GM18907 (cell line): ENCODE results near the gene CACNA2D1.

Source experiments
- ATAC-seq: cut with Tn5 transposase; IDR thresholded peaks from one replicate; pipeline ENCODE4 v1.9.1; 2021; ENCODE audit warnings: mild to moderate bottlenecking, moderate library complexity; ENCODE audit not compliant: unreplicated experiment

CACNA2D1 gene

DNA sequence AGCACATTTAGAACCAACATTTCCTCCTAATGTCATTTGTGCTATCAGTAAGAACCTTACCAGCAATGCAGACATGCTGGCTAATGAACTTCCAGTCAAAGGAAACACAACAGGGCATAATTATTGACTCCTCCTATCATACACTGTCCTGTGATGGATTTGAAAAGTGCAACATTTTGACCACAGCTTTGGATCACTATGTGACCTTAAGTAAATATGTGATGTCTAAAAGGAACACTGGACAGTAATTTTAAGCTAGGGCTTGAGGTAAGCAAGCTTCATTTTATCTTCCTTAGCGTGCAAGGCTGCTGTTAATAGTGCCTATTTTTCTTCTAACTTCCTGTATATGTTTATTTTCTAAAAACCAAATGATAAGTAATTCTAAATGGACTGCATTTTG lies 433.2 kb downstream of the CACNA2D1 start:
- no peak for ATAC-seq

DNA sequence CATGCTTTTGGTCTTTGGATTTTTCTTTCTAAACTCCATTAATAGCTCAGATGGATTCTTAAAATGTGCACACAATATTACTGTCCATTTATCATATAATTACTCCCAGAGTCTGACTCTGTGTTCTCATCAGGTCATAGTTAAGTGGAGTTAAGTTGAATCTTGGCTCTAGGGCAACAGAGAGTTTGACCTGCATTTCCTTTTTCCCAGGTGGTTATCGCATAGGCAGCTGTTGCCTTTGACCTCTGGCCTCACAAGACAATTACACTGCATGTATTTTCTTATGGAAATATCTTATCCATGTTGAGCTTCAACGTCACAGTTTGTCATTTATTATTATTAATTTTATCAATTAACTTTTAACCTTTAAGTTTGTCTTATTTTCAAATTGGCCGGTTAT lies 436.3 kb downstream of the CACNA2D1 start:
- ATAC-seq: no peak

DNA sequence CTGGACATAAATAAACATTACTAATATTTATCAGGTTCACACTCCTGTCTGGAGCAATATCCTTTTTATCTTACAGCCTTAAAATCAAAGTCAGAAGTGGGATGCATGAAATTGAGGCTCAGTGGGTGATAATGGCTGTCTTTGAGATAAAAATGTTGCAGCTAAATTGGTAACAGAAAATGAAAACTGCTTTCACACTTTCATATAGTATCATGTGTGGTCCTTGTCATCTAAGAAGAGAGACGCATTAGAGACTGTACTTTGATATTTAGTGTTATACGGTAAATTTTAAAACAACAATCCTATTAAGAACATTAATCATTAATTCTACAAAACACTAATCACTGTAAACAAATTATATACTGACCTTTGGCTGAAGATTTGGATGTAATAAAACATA lies 438.5 kb downstream of the CACNA2D1 start:
- no peak for ATAC-seq

DNA sequence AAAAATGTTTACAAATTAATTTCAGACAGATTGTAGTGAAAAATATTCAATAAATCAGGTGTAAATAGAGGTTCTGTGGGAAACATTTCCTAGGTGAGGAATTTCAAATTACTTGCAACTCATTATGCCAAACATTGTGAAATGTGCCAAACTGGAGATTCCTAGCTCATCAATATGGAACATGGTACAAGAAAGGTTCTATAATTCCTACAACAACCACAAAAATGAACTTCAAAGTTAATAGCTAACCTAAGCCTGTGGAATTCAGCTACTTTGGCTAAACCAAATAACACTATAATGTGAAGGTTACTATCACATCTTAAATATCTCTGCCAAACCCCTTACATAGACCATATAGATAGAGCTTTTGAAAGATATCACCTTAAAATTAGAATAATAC lies 450.4 kb downstream of the CACNA2D1 start:
- ATAC-seq: no peak

DNA sequence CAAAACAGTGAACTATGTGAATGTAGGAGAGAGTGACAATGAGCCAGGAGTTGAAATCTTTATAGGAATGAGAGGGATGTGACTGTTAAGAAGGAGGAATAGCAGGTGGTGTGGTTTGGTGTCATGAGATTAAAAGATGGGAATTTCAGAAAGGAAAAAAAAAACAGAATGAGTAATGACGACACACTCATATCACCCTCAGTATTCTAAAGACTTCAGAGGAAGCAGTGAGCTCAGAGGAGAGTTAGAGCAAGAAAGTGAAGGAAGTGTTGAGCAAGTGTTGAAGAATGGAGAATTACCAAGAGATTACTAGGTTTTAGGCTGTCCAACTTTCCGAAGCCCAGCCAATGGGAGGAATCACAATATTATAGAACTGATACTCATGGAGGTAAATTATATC lies 453.2 kb downstream of the CACNA2D1 start:
- no peak for ATAC-seq

DNA sequence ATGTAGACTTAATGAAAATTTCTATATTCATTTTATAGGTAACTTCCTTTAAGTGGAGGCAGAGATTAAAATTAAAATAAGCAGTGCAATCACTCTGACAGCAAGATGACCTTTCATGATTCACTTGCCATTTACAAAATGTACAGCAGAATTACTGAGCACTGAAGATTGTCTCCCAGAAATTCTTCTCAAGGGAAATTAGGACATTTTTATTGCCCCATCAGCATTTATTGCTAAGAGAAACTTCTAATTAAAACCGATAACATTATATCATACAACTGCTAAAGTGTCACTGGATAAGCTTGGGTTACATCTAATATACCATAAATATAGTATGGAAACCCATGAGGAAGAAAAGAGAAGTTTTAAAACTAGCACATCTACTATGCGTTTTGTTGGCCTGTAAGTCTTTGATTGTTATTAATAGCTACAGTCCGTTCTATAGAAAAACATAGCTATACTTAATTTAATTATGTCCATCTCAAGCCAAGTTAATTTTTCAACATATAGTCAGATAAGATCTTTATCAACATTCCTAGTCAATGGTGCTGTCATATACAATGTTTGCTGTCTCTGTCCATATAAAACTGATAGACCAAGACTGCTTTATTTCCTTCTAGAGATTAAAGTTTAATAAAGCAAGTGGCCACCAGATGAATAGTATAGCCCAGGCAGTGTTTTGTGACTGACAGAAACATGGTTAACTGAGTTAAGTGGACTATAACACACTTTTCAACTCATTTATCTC lies 456.7 kb downstream of the CACNA2D1 start:
- ATAC-seq: no peak

DNA sequence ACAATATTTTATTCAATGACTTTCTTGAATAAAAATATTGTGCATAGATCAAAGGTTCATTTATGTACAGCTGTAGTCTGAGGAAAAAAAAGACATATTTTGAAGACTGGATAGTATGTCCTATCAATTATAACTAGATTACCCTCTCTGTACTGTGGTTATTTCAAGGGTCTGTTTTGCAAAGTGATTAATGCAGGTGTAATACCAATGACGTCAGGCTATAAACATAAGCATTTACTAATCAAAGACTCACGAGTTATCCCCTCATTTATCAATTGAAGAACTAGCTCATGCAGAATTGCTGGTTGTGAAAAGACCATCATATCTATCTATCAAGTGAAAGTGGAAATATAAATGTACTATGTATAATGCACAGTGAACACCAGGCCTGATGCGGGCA lies 460.2 kb downstream of the CACNA2D1 start:
- ATAC-seq: no peak

DNA sequence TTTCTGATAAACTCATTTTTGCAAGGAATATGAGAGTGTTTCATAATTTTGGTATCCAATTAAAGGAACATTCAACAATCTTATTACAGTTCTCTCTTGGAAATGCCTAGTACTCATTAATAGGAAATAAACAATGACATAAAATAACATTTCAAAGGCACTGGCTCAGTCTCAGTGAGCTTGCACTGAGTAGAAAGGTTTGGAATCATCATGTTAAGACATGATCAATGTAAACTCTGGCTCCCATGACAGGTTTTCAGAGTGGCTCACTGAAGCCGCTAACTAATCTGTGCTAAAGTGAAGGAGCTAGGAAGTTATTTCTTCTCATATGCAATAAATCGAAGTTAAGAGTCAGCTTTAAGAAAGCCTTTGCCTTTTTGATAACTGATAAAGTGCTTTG lies 470.5 kb downstream of the CACNA2D1 start:
- ATAC-seq: no peak

DNA sequence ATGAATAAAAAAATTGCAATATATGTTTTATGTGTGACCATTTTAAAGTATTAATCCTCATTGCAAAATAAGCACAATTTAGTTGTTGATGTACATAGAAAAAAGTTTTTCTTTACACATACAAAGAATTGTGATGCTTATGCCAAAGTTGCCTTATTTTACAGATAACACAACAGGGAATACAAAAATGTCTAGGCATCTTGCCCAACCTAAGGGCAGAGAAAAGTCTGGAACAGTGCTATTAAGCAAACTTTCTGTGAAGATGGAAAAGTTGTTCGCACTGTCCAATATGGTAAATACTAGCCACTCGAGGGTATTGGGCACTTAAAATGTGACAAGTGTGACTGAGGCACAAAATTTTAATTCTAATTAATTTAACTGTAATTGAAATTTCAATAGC lies 483.6 kb downstream of the CACNA2D1 start:
- no peak for ATAC-seq

DNA sequence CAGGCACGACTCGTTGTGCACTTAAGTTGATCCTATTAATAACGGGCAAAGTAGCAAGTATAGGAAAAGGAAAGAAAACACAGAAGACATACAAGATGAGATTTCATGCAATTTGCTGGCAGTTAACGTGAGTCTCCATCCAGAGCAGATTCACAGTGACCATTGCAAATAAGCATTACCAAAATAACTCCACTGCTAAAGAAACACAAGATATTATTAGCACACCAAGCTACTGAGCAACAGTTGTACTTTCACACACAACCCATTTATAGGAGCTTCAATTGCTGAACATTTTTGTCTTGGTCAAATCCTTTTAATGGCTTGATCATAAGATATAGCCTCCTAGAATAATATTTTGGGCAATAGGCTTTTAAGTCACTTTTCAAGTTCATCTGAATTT lies 486.1 kb downstream of the CACNA2D1 start:
- ATAC-seq: no peak

DNA sequence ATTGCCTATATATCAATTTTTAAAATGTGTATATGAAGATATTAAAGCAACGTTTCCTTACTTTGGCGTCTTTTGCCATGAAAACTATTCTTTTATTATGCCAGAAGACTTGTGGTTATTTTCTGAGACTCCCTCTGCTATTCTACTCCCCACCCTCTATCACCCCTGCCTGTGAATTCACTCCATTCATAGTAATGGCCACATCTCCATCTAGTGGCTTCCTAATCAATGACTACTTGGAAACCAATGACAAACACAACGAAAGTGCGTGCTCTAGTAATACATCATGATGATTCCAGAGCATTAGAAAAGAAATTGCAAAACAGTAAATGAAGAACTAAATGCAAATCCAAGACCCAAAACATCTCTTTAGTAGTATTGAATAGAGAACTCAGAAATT lies 487.1 kb downstream of the CACNA2D1 start:
- ATAC-seq: peak; percentile 85

DNA sequence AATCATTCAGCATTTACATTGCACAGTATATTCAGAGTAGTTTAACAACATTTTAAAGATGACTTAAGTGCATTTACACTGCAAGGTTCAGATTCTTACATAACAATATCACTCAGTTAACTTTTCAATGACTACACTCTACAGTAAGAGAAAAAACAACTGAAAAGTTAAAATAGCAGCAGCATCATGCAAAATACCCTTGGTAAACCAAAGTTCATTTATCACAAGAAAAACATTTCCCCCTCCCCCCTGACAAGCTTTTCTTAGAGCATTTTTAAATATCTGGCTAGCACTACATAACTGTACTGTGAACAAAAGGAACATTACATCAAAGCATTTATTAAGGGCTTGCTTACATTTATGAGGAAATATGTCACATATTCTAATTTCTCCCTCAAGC lies 494.3 kb downstream of the CACNA2D1 start:
- ATAC-seq: no peak

DNA sequence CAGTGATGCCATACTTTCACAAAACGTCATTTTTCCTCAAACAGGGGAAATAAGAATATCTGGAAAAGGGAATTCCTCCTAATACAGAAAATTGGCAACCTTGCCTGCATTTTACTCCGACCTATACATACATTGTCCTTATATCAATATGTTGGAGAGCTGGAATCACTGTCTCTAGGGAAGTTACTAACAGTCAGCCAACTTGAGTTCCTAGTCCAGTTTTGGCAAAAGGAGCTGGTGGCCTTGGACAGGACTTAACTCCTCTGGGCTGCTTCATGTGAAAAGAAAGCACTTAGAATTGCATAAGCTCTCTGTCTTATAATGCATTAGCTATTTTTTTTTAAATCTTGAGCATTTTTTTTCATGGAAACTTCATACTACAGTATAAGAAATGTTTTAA lies 499.5 kb downstream of the CACNA2D1 start:
- ATAC-seq: no peak

DNA sequence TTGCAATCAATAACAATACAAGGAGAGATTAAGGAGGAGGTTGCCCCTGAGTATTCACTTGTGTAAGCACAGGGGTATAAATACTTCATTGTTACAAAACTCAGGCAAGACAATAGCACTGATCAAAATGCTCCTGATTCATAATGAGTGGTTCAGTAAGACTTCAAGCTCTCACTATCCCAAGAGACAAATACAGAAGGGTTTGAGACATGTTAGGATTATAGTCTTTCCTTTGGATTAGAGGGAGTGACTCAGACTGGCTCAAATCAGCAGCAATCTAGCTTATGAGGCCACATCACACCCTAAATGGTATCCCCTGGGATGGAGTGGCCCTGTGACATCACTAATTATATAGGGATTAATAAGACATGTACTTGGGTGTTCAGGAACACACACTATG lies 506.5 kb downstream of the CACNA2D1 start:
- no peak for ATAC-seq

DNA sequence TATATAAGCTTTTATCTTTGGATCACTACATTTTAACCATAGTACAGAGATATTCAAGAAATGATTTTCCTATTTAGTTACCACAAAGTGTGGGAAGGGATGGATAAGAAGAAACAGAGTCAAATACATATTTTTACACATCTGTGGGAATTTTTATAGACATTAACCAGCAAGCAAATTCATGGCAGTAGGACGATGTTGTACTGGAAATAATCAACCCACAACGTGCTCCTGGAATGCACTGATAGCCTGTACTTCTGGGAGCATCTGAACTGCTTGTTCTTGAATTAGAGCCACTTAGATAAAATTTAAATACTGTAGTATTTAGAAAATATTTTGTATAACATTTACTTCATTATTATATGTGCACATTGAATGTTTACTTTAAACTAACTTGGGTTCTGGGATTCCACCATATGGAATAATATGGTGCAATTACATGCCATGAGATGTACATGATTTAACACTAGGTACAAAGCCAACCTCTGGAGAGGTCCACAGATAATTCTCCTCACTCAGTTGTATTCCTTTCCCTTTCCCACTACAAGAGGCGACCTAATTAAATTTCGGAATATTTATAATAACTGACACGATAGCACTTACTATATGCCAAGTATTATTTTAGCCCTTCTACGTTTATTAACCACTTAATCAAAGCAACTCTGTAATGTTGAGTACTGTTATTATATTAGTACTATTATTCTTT lies 508.8 kb downstream of the CACNA2D1 start:
- ATAC-seq: no peak

DNA sequence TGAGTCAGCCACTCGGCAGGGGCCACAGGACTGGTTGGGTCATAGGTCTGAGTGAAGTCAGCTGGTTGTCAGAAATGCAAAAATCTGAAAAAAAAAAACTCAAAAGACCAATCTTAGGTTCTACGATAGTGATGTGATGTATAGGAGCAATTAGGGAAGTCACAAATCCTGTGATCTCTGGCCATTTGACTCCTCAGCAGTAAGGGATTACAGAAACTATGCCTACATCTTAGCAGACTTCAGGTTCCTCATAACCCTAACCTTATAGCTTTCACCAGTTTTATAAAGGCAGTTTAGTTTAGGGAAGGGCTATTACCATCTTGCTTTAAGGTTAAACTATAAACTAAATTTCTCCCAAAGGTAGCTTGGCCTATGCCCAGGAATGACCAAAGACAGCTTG lies 510.6 kb downstream of the CACNA2D1 start:
- no peak for ATAC-seq

DNA sequence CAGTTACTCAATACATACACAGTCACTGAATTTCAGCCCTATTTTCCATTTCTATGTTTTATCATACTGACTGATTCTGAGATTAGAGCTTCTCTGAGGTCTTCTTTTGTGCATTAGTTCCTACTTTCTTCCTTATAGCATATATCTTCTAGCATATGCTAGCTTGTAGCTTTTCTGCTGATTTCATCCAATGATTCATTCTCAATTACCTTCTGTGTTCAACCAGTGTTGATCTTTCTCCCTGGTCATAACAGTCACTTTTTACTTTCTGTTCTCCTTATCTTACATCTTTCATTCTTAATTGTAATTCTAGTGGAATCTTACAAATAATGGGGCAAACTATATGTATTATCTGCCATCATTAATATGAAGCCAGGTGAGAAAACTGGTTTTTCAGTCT lies 514.2 kb downstream of the CACNA2D1 start:
- no peak for ATAC-seq

DNA sequence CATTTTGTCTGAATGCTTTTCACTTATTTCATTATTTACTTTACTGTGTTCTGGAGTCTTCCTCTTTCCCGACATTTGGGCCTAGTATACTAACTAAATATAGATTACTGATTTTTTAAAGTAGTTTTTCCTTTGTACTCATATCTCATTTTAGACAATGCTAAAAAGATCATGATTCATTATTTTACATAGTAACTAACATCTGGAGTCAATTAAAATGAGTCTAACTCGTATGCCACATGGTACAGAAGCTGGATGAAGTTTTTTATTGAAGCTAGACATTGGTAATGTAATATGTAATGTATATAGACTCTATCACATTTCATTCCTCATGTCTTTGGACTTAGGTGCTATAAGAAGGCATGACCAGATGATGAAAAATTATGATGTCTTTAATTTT lies 517.4 kb downstream of the CACNA2D1 start:
- ATAC-seq: no peak

DNA sequence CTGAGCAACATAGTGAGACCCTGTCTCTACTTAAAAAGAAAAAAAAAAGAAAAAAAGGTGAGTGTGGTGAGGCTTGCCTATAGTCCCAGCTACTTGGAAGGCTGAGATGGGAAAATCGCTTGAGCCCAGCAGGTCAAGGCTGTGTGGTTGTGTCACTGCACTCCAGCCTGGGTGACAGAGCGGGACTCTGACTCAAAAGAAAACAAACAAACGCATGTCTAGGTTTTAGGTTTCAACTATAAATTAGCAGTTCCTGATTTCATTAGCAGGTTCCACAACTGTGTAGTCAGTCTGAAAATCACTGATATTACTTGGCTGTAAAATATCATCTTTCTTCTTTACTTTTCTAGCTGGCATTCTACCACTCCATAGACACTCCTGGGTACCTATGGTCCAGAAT lies 518.0 kb downstream of the CACNA2D1 start:
- peak; percentile 78 for ATAC-seq

DNA sequence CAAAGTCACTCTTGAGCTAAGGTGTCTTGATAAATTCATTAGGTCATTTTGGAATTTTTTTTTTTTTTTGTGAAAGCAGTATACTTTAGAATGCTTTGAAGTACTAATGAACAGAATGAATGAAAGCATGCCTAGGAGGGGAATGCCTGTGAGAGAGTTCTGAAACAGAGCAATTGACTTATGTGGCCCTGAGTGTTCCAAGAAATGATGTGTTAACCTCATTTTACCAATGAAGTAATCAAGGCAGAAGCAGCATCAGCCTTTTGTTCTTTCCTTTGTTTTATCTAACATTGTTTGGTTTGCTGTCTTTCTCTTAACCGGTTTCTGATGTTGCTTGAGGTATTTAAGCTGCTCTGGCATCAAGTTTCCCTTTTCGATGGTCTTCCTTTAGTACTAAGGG lies 519.1 kb downstream of the CACNA2D1 start:
- peak; percentile 58 for ATAC-seq

DNA sequence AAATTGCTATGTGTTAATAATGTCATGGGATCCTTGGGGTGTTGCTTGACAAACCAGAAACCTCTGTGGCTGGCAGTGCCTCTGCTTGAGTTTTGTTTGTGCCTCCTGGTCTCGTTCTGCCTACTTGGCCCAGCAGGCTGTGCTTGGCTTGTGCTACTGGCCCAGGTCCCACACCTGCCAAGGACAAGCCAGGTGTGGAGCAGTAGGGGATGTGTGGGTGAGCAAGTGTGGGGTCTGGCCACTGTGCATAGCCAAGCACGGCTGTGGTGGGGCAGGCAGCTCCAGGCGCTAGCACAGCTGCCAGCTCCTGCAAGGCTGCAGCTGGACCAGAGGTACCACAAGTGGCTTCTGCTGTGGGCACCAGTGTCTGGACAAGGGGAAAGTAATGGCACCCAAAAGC lies 524.1 kb downstream of the CACNA2D1 start:
- no peak for ATAC-seq

DNA sequence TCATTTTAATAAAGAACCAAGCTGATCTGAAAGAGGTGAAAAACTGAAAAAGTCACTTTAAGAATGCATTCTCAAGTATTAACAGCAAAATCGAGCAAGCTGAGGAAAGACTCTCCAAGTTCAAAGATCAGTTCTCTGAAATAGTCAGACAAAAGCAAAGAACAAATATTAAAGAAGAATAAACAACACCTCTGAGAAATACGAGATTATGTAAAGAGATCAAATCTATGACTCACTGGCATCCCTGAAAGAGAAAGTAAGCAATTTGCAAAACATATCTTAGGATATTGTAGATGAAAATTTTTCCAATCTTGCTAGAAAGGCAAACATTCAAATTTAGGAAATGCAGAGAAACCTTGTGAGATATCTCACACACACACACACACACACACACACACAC lies 535.4 kb downstream of the CACNA2D1 start:
- no peak for ATAC-seq

DNA sequence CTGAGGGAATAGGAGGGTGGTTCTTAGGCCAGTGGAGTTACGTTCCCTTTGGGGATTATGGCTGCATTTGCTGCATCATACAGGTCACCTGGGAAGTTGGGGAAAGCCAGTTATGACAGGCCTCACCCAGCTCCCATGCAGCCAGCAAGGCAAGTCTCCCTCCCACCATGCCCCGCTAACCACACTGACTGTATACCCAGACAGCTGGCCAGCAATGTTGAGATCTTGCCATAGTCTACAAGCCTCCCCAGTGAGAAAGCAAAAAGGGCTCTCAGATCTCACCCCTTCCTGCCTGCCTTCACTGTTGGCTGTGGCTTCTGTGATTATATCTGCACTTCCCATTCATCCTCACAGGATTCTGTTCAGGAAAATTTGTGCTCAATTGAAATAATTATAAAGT lies 540.5 kb downstream of the CACNA2D1 start:
- ATAC-seq: no peak
